GM19328 (cell line): Measurements from ENCODE around the gene SMAP2.
"Not testable (repeated sequence)": the region's sequence is repeated elsewhere in the genome, so short reads cannot be mapped to it uniquely, and the experiment has no call there.

Experiments used
- ATAC-seq: cut with Tn5 transposase; IDR thresholded peaks from one replicate; pipeline ENCODE4 v1.9.1; 2021; ENCODE audit warnings: mild to moderate bottlenecking, moderate library complexity; ENCODE audit not compliant: unreplicated experiment

The SMAP2 gene

GRCh38 chr1:40371707-40372258 lies 1.7 kb upstream of the SMAP2 start:
- no peak for ATAC-seq

- no peak for ATAC-seq
Measured at GRCh38 chr1:40372658-40373322, 737 bp upstream of the SMAP2 start.

- ATAC-seq, result no peak
Measured at GRCh38 chr1:40377512-40377911, 4.0 kb downstream of the SMAP2 start.

- no peak for ATAC-seq
Measured at GRCh38 chr1:40379785-40380452, 6.4 kb downstream of the SMAP2 start.

- no peak for ATAC-seq
Measured at GRCh38 chr1:40380817-40381216, 7.3 kb downstream of the SMAP2 start.

- no peak for ATAC-seq
Measured at GRCh38 chr1:40381268-40382107, 8.0 kb downstream of the SMAP2 start.

GRCh38 chr1:40382108-40382460 lies 8.6 kb downstream of the SMAP2 start:
- no peak for ATAC-seq

- ATAC-seq, result no peak
Measured at GRCh38 chr1:40382601-40383000, 9.1 kb downstream of the SMAP2 start.

GRCh38 chr1:40383095-40383487 lies 9.6 kb downstream of the SMAP2 start:
- no peak for ATAC-seq

GRCh38 chr1:40383488-40384412 lies 10.2 kb downstream of the SMAP2 start:
- ATAC-seq, result no peak

- no peak for ATAC-seq
Measured at GRCh38 chr1:40384413-40384762, 10.9 kb downstream of the SMAP2 start.

GRCh38 chr1:40384887-40385286 lies 11.4 kb downstream of the SMAP2 start:
- no peak for ATAC-seq

- peak; percentile 53 for ATAC-seq
Measured at GRCh38 chr1:40385437-40386358, 12.2 kb downstream of the SMAP2 start.

- no peak for ATAC-seq
Measured at GRCh38 chr1:40386359-40386723, 12.8 kb downstream of the SMAP2 start.

- ATAC-seq, result no peak
Measured at GRCh38 chr1:40386796-40387195, 13.3 kb downstream of the SMAP2 start.

- ATAC-seq, result not testable (repeated sequence)
Measured at GRCh38 chr1:40387381-40388306, 14.1 kb downstream of the SMAP2 start.

GRCh38 chr1:40388456-40389321 lies 15.2 kb downstream of the SMAP2 start:
- ATAC-seq, result not testable (repeated sequence)
